AG04450 (cell line): ENCODE results near the gene AGXT. TPM values are rescaled to one million over a fixed set of nuclear protein-coding genes. Genes with fewer than 3 reads are reported as not detected.
A peak's percentile ranks its signal among the peaks of the same experiment; 100 is the strongest.
"Not testable (repeated sequence)": the region's sequence is repeated elsewhere in the genome, so short reads cannot be mapped to it uniquely, and the experiment has no call there.

Experiments used
- CTCF ChIA-PET: fragments of 300-600, 350-600 bp; formaldehyde crosslinking; extraction: SDS; loops from one replicate; lab custom pipeline; 2022; ENCODE audit warnings: antibody characterized with exemption, inconsistent platforms; lab: Charles Lee
- POLR2A ChIA-PET: fragments of 350-600 bp; formaldehyde crosslinking; extraction: SDS; loops from one replicate; lab custom pipeline; 2021; ENCODE audit warnings: antibody characterized with exemption, inconsistent platforms; lab: Yijun Ruan, JAX
- DNase-seq: peaks from one replicate; pipeline ENCODE4 v3.0.0-alpha.2; 2011; ENCODE audit warnings: low read depth, low spot score
- H3K27ac ChIP-seq: one replicate; pipeline ENCODE4 v1.5.1; 2012; ENCODE audit warnings: low read depth, low read length, control low read depth
- H3K27me3 ChIP-seq: one replicate; pipeline ENCODE4 v1.6.0; 2012; ENCODE audit warnings: low read length; ENCODE audit not compliant: control insufficient read depth, insufficient read depth
- H3K4me3 ChIP-seq: 2 replicates; pipeline ENCODE4 v1.5.1; 2011; ENCODE audit warnings: mild to moderate bottlenecking, low read depth, low read length, control low read depth
- H3K9me3 ChIP-seq: 2 replicates; pipeline ENCODE4 v1.5.1; 2012; ENCODE audit warnings: low read length; ENCODE audit not compliant: control insufficient read depth, insufficient read depth
- CTCF ChIP-seq: IDR thresholded peaks from 2 replicates; pipeline ENCODE4 v1.5.1; 2011; ENCODE audit warnings: low read depth, low read length, control low read depth, inconsistent platforms
- polyA plus RNA-seq: library from polyadenylated mRNA; depleted of rRNA; stranded (reverse); fragments of >200 nt; gene quantifications from 2 replicates; pipeline ENCODE4 v1.2.3, GENCODE V29; 2011

AGXT gene
- polyA plus RNA-seq, 1 experiment: not detected

- Histone ChIP-seq H3K27me3 (peaks cover 18% of the 10 kb centered on the region), H3K27ac (no peak overlapping the region), H3K9me3 (no peaks in the 10 kb centered on the region), H3K4me3 (no peak overlapping the region)
- TF ChIP-seq CTCF: no peak
- ChIA-PET POLR2A (interaction anchor here (1.1 kb wide), 1 partner anchor 253 kb away, joined by 3 read pairs; the partner anchor contains the start of gene CAPN10), CTCF (interaction anchor here (0.6 to 3.9 kb wide), 17 partner anchors 11 to 778 kb away, joined by 3 to 66 read pairs (median 4); no protein-coding TSS in a partner anchor)
- DNase-seq: no peak
Measured at GRCh38 chr2:240839152-240840143, 29.2 kb upstream of the AGXT start.

DNA sequence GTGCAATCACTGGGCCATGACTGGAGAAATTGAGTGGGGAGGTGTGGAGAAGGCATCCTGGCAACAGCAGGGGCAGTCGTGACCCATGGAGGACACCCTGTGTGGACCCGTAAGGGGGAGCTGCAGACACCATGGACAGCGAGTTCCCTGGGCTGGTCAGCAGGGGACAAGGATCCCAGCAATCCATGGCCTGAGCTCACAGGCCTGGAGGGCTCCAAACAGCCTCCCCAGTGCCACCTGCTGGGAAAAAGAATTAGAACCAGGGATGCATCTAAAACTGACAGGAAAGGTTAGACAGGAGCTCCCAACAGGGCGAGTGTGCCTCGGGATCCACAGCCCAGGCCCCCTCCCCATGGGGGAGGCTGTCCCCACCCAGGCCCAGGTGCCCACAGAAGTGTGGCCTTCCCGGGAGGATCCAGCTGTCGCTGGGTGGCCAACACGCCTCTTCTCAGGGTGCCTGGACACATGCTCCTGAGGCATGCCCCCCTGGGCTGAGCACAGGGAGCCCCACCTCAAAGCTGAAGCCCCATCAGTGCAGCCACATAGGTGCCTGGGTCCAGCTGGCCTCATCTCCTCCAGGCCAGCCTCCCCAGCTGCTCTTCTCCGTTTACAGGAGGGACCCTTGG, 28.1 kb upstream of the AGXT start:
- DNase-seq: peak; percentile 10
- ChIA-PET POLR2A (interaction anchor here (0.6 to 1.1 kb wide), 2 partner anchors 254 to 327 kb away, joined by 3 read pairs; partner anchors contain the start of gene CAPN10), CTCF (interaction anchor here (0.6 to 3.9 kb wide), 27 partner anchors 10 to 779 kb away, joined by 3 to 66 read pairs (median 3); no protein-coding TSS in a partner anchor)
- Histone ChIP-seq H3K27ac (no peak overlapping the region), H3K4me3 (no peak overlapping the region), H3K9me3 (no peaks in the 10 kb centered on the region), H3K27me3 (peaks cover 22% of the 10 kb centered on the region)
- peak; percentile 78 for TF ChIP-seq CTCF

- CTCF ChIA-PET: interaction anchor here (1.3 kb wide), 1 partner anchor 371 kb away, joined by 4 read pairs; no protein-coding TSS in a partner anchor
- DNase-seq, H3K27ac ChIP-seq, H3K4me3 ChIP-seq, POLR2A ChIA-PET, H3K9me3 ChIP-seq: not testable (repeated sequence)
- H3K27me3 ChIP-seq: peaks cover 15% of the 10 kb centered on the region
Measured at GRCh38 chr2:240846309-240846708, 22.3 kb upstream of the AGXT start.

DNA sequence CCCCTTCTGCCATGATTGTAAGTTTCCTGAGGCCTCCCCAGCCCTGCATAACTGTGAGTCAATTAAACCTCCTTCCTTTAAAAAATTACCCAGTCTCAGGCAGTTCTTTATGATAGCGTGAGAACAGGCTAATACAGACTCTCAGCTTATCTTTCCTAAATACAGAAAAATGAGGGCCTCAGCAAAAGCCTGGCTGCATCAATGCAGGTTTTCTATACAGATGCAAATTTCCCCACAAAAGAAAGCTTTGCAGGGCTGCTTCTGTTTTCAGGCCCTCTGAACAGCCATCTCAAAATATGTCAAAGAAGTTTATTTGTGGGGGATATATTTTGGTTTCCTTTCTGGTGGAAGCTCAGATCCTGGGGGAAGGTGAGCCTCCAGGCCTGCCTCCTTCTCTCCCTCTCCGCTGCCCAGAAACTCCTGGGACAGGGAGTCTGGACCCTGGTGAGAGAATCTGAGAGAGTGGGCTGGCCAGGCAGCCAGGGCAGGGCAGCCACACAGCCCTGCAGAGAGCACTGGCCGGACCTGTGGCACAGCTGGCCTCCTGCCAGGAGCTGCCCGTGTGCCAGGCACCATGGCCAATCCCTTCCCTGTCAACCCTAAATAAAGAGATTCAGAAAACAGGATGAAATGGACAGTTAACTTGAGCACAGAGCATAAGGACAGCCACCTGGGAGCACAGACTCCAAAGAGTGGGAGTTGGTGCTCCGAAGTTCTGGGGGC, 21.6 kb upstream of the AGXT start:
- DNase-seq: no peak
- H3K27ac ChIP-seq: no peak overlapping the region
- H3K9me3 ChIP-seq: no peaks in the 10 kb centered on the region; the same call in 1 of the 2 replicates
- H3K4me3 ChIP-seq: no peak overlapping the region
- peaks cover 12% of the 10 kb centered on the region for H3K27me3 ChIP-seq
- ChIA-PET POLR2A (no interaction called here), CTCF (interaction anchor here (1.3 kb wide), 1 partner anchor 370 kb away, joined by 4 read pairs; no protein-coding TSS in a partner anchor)
- no peak for TF ChIP-seq CTCF

DNA sequence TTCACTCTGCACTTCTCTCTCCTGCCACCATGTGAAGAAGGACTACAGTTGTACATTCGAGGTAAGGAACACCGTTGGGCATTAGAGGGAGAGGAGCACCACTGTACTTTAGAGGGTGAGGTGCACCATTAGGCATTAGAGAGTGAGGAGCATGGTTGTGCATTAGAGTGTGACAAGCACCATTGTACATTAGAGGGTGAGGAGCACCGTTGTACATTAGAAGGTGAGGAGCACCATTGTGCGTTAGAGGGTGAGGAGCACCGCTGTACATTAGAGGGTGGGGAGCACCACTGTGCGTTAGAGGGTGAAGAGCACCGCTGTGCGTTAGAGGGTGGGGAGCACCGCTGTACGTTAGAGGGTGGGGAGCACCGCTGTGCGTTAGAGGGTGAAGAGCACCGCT, 20.8 kb upstream of the AGXT start:
- TF ChIP-seq CTCF: no peak
- Histone ChIP-seq H3K27me3 (peaks cover 18% of the 10 kb centered on the region), H3K4me3 (no peak overlapping the region), H3K9me3 (no peaks in the 10 kb centered on the region; the same call in 1 of the 2 replicates), H3K27ac (no peak overlapping the region)
- no peak for DNase-seq
- CTCF ChIA-PET: no interaction called here
- POLR2A ChIA-PET: no interaction called here
